Keratinocyte (primary cell): ENCODE measurements around the gene SMG9.

Source experiments
- EZH2 ChIP-seq: IDR thresholded peaks from one replicate; pipeline ENCODE4 v1.6.1; 2012; ENCODE audit warnings: inconsistent platforms, mild to moderate bottlenecking, low read length, moderate library complexity
- TF ChIP-seq, protein P1 (sequence below), 3 experiments: IDR thresholded peaks in 1 of 3; conservative IDR thresholded peaks in 1 of 3; optimal IDR thresholded peaks in 1 of 3; 2 replicates in 2 of 3; 3 replicates in 1 of 3; pipeline versions ENCODE3 to v1.5.1; 2011; ENCODE audit warnings: low read length in 3 of 3, mild to moderate bottlenecking in 3 of 3, moderate library complexity in 2 of 3, control low read depth in 1 of 3, inconsistent platforms in 1 of 3; ENCODE audit not compliant: insufficient read depth in 2 of 3; ENCODE audit errors: extremely low read depth in 1 of 3

DNA sequence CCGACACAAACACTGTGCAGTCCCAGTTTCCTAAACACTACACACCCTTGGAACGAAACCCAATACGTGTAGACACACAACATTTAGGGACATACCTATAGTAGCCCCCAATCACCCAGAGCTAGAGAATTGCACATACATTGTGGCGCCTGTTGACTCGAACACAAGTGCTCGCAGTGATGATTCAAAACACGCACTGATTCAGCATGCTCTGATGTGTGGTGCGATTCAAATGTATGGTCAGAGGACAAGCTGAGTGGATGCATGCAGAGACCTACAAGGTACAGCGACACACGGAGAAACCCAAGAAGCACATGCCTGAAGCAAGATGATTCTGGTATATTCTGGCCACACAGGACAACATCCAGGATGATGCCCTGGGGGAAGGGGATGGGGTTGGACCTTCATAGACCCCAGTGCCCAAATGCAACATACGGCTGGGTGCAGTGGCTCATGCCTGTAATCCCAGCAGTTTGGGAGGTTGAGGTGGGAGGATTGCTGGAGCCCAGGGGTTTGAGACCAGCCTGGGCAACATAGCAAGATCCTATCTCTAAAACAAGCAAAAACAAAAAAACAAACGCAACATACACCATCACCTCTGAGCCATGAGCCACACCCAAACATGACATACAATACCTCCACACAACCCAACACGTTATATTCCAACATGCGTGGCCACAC, 27.0 kb upstream of the SMG9 start:
- TF ChIP-seq, protein P1, sequence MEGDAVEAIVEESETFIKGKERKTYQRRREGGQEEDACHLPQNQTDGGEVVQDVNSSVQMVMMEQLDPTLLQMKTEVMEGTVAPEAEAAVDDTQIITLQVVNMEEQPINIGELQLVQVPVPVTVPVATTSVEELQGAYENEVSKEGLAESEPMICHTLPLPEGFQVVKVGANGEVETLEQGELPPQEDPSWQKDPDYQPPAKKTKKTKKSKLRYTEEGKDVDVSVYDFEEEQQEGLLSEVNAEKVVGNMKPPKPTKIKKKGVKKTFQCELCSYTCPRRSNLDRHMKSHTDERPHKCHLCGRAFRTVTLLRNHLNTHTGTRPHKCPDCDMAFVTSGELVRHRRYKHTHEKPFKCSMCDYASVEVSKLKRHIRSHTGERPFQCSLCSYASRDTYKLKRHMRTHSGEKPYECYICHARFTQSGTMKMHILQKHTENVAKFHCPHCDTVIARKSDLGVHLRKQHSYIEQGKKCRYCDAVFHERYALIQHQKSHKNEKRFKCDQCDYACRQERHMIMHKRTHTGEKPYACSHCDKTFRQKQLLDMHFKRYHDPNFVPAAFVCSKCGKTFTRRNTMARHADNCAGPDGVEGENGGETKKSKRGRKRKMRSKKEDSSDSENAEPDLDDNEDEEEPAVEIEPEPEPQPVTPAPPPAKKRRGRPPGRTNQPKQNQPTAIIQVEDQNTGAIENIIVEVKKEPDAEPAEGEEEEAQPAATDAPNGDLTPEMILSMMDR (optimal IDR thresholded peaks at IDR 0.05 in 1 of 3, IDR thresholded peaks at IDR 0.05 in 1 of 3, conservative IDR thresholded peaks at IDR 0.05 in 1 of 3; ENCODE audit: extremely low read depth in 1 of 3, insufficient read depth in 2 of 3, low read length in 3 of 3) = no peak
- TF ChIP-seq EZH2 = no peak
